ENCODE data around the gene DAPL1. TPM values are rescaled to one million over a fixed set of nuclear protein-coding genes. Genes with fewer than 3 reads are reported as not detected.

The DAPL1 gene
- total and polyA plus RNA-seq, 2 donors (not counting 1 experiment from before 2014, with no cell fraction given), result not detected

DNA sequence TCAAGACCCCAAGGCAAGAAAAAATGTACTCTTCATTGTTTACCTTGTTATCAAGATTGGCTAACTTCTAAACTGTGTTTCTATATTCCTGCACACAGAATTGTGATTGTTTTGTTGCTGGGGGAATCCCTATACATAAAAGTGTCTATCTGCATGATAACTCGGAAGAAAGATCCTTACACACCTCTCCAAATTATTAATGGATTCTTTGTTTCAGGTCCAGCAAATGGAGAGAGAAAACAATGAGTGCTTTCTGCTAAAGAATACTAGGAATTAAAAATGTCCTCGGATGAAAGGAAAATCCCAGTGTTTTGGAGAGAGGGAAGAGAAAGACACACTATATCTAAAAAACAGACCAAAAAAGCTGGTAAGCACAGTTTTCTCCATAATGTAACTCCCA, 6.2 kb upstream of the DAPL1 start:
- Histone ChIP-seq H3K9ac (ENCODE audit: insufficient read depth, low read length) (no peak overlapping the region), H3K4me2 (ENCODE audit: extremely low read depth, insufficient read depth, low read length) (no peak overlapping the region), H3K27me3 (ENCODE audit: control insufficient read depth, insufficient read depth, low read length) (peaks cover 3% of the 10 kb centered on the region), H2AFZ (ENCODE audit: low read length) (no peak overlapping the region), H3K4me1 (ENCODE audit: control insufficient read depth, extremely low read depth, insufficient read depth, low read length) (no peaks in the 10 kb centered on the region), H3K36me3 (ENCODE audit: control insufficient read depth, insufficient read depth, low read length) (no peaks in the 10 kb centered on the region), H3K9me3 (ENCODE audit: control insufficient read depth, insufficient read depth, low read depth, low read length) (no peaks in the 10 kb centered on the region), H3K79me2 (ENCODE audit: control insufficient read depth, insufficient read depth, low read length) (no peaks in the 10 kb centered on the region), H3K27ac (ENCODE audit: insufficient read depth, low read length) (no peak overlapping the region), H3K4me3 (replicated peaks in 1 of 4; ENCODE audit: control extremely low read depth in 1 of 4, insufficient read depth in 1 of 4, low read depth in 3 of 4, low read length in 4 of 4) (no peak overlapping the region), H4K20me1 (ENCODE audit: control insufficient read depth, extremely low read depth, insufficient read depth, low read length) (no peaks in the 10 kb centered on the region)
- no peak for DNase-seq (ENCODE audit: low read depth in 2 of 2)
- no peak for TF ChIP-seq EZH2 (IDR thresholded peaks at IDR 0.05; ENCODE audit: low read length, missing control alignments)
- TF ChIP-seq, protein P1, sequence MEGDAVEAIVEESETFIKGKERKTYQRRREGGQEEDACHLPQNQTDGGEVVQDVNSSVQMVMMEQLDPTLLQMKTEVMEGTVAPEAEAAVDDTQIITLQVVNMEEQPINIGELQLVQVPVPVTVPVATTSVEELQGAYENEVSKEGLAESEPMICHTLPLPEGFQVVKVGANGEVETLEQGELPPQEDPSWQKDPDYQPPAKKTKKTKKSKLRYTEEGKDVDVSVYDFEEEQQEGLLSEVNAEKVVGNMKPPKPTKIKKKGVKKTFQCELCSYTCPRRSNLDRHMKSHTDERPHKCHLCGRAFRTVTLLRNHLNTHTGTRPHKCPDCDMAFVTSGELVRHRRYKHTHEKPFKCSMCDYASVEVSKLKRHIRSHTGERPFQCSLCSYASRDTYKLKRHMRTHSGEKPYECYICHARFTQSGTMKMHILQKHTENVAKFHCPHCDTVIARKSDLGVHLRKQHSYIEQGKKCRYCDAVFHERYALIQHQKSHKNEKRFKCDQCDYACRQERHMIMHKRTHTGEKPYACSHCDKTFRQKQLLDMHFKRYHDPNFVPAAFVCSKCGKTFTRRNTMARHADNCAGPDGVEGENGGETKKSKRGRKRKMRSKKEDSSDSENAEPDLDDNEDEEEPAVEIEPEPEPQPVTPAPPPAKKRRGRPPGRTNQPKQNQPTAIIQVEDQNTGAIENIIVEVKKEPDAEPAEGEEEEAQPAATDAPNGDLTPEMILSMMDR (conservative IDR thresholded peaks at IDR 0.05 in 1 of 2, IDR thresholded peaks at IDR 0.05 in 1 of 2; ENCODE audit: low read depth in 1 of 2, low read length in 2 of 2), result no peak

DNA sequence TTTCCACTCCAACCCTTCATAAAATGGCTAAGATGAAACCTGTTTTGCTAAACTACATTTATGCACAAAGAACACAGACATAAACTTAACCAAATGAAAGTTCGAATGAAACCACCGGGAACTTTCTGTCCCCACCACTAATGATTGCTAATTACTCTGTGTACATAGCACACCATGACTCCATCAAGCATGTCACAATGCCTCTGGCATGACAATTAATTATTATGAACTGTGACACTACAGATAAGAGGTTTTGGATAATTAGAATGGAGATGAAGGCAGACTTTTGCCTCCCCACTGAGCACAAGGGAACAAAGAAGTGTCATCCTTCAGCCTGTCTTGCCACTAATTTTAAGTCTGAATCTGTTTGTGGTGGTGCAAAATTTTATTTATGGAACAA, 1.5 kb downstream of the DAPL1 start:
- no peaks in the 10 kb centered on the region for H3K79me2 ChIP-seq (ENCODE audit: control insufficient read depth, insufficient read depth, low read length)
- no peaks in the 10 kb centered on the region for H3K4me1 ChIP-seq (ENCODE audit: control insufficient read depth, extremely low read depth, insufficient read depth, low read length)
- no peak overlapping the region for H3K4me3 ChIP-seq (replicated peaks in 1 of 4; ENCODE audit: control extremely low read depth in 1 of 4, insufficient read depth in 1 of 4, low read depth in 3 of 4, low read length in 4 of 4)
- H3K27me3 ChIP-seq (ENCODE audit: control insufficient read depth, insufficient read depth, low read length), result peaks cover 3% of the 10 kb centered on the region
- no peak overlapping the region for H3K9ac ChIP-seq (ENCODE audit: insufficient read depth, low read length)
- no peak for DNase-seq (ENCODE audit: low read depth in 2 of 2)
- H3K36me3 ChIP-seq (ENCODE audit: control insufficient read depth, insufficient read depth, low read length), result no peaks in the 10 kb centered on the region
- no peak overlapping the region for H3K27ac ChIP-seq (ENCODE audit: insufficient read depth, low read length)
- H3K4me2 ChIP-seq (ENCODE audit: extremely low read depth, insufficient read depth, low read length), result no peak overlapping the region
- no peaks in the 10 kb centered on the region for H3K9me3 ChIP-seq (ENCODE audit: control insufficient read depth, insufficient read depth, low read depth, low read length)
- TF ChIP-seq, protein P1 (conservative IDR thresholded peaks at IDR 0.05 in 1 of 2, IDR thresholded peaks at IDR 0.05 in 1 of 2; ENCODE audit: low read depth in 1 of 2, low read length in 2 of 2), result no peak
- TF ChIP-seq EZH2 (IDR thresholded peaks at IDR 0.05; ENCODE audit: low read length, missing control alignments), result no peak
- H4K20me1 ChIP-seq (ENCODE audit: control insufficient read depth, extremely low read depth, insufficient read depth, low read length), result no peaks in the 10 kb centered on the region
- no peak overlapping the region for H2AFZ ChIP-seq (ENCODE audit: low read length)

GRCh38 chr2:158797963-158798700, 3.0 kb downstream of the DAPL1 start:
- Histone ChIP-seq H3K4me1 (ENCODE audit: control insufficient read depth, extremely low read depth, insufficient read depth, low read length) (no peaks in the 10 kb centered on the region), H3K4me2 (ENCODE audit: extremely low read depth, insufficient read depth, low read length) (no peak overlapping the region), H3K27me3 (ENCODE audit: control insufficient read depth, insufficient read depth, low read length) (peaks cover 3% of the 10 kb centered on the region), H3K79me2 (ENCODE audit: control insufficient read depth, insufficient read depth, low read length) (no peaks in the 10 kb centered on the region), H3K4me3 (replicated peaks in 1 of 4; ENCODE audit: control extremely low read depth in 1 of 4, insufficient read depth in 1 of 4, low read depth in 3 of 4, low read length in 4 of 4) (no peak overlapping the region), H4K20me1 (ENCODE audit: control insufficient read depth, extremely low read depth, insufficient read depth, low read length) (no peaks in the 10 kb centered on the region), H3K27ac (ENCODE audit: insufficient read depth, low read length) (no peak overlapping the region), H3K36me3 (ENCODE audit: control insufficient read depth, insufficient read depth, low read length) (no peaks in the 10 kb centered on the region), H2AFZ (ENCODE audit: low read length) (no peak overlapping the region), H3K9ac (ENCODE audit: insufficient read depth, low read length) (no peak overlapping the region), H3K9me3 (ENCODE audit: control insufficient read depth, insufficient read depth, low read depth, low read length) (no peaks in the 10 kb centered on the region)
- TF ChIP-seq, protein P1 (conservative IDR thresholded peaks at IDR 0.05 in 1 of 2, IDR thresholded peaks at IDR 0.05 in 1 of 2; ENCODE audit: low read depth in 1 of 2, low read length in 2 of 2), result no peak
- TF ChIP-seq EZH2 (IDR thresholded peaks at IDR 0.05; ENCODE audit: low read length, missing control alignments), result no peak
- DNase-seq (ENCODE audit: low read depth in 2 of 2), result peak in 1 of 2 donors; percentile 30

All from fibroblast of lung (primary cell).